SK-N-SH treated with all-trans-retinoic acid at 6 μM for 48 hours (cell line): ENCODE data around the gene ATP11A.

Experiments used
- ATAC-seq: fragments of 200-7000 bp; cut with Tn5 transposase; 3 replicates; pipeline ENCODE4 v1.9.1; 2020; ENCODE audit warnings: mild to moderate bottlenecking, moderate library complexity
- ARNTL ChIP-seq: fragments of 450-650 bp; formaldehyde crosslinking; IDR thresholded peaks from 2 replicates; pipeline ENCODE4 v1.5.0; 2020; ENCODE audit warnings: low read depth, mild to moderate bottlenecking, moderate library complexity, borderline replicate concordance
- BACH2 ChIP-seq: fragments of 250-450 bp; sonication (Bioruptor Pico); IDR thresholded peaks from 2 replicates; pipeline ENCODE4 v1.9.0; 2021; ENCODE audit warnings: mild to moderate bottlenecking, borderline replicate concordance
- CSDC2 ChIP-seq: fragments of 250-450 bp; sonication (Bioruptor Pico); IDR thresholded peaks from 2 replicates; pipeline ENCODE4 v1.5.0; 2020; ENCODE audit warnings: mild to moderate bottlenecking, moderate library complexity
- ESRRG ChIP-seq: fragments of 250-450 bp; sonication (Bioruptor Pico); IDR thresholded peaks from 2 replicates; pipeline ENCODE4 v1.6.1; 2021; ENCODE audit warnings: mild to moderate bottlenecking
- GLIS3 ChIP-seq: fragments of 250-450 bp; sonication (Bioruptor Pico); IDR thresholded peaks from 2 replicates; pipeline ENCODE4 v1.5.0; 2020; ENCODE audit warnings: mild to moderate bottlenecking, moderate library complexity
- ISL1 ChIP-seq: fragments of 250-450 bp; sonication (Bioruptor Pico); IDR thresholded peaks from 2 replicates; pipeline ENCODE4 v2.1.2; 2022; ENCODE audit warnings: mild to moderate bottlenecking, moderate library complexity
- OSR1 ChIP-seq: fragments of 250-450 bp; sonication (Bioruptor Pico); IDR thresholded peaks from 2 replicates; pipeline ENCODE4 v1.8.0; 2022; ENCODE audit warnings: moderate library complexity, mild to moderate bottlenecking, inconsistent platforms
- RARB ChIP-seq: fragments of 250-450 bp; sonication (Bioruptor Pico); IDR thresholded peaks from 2 replicates; pipeline ENCODE4 v1.8.0; 2021; ENCODE audit warnings: mild to moderate bottlenecking, moderate library complexity
- SNAI2 ChIP-seq: fragments of 250-450 bp; sonication (Bioruptor Pico); IDR thresholded peaks from 2 replicates; pipeline ENCODE4 v1.5.0; 2020; ENCODE audit warnings: mild to moderate bottlenecking, moderate library complexity
- TCF4 ChIP-seq: fragments of 250-450 bp; sonication (Bioruptor Pico); IDR thresholded peaks from 2 replicates; pipeline ENCODE4 v1.8.0; 2021; ENCODE audit warnings: mild to moderate bottlenecking, moderate library complexity, borderline replicate concordance
- TOX ChIP-seq: fragments of 250-450 bp; sonication (Bioruptor Pico); IDR thresholded peaks from 2 replicates; pipeline ENCODE4 v1.8.0; 2021; ENCODE audit warnings: mild to moderate bottlenecking, moderate library complexity, borderline replicate concordance
- ZC3H10 ChIP-seq: fragments of 250-450 bp; sonication (Bioruptor Pico); IDR thresholded peaks from 2 replicates; pipeline ENCODE4 v1.5.1; 2021; ENCODE audit warnings: mild to moderate bottlenecking, moderate library complexity
- ZFP30 ChIP-seq: fragments of 450-650 bp; formaldehyde crosslinking; IDR thresholded peaks from 2 replicates; pipeline ENCODE4 v1.5.0; 2022; ENCODE audit warnings: mild to moderate bottlenecking, moderate library complexity
- ZNF565 ChIP-seq: fragments of 450-650 bp; formaldehyde crosslinking; conservative IDR thresholded peaks from 2 replicates; pipeline ENCODE4 v1.5.0; 2020; ENCODE audit warnings: low read depth, mild to moderate bottlenecking, moderate library complexity
- ZNF70 ChIP-seq: fragments of 450-650 bp; formaldehyde crosslinking; IDR thresholded peaks from 2 replicates; pipeline ENCODE4 v1.5.0; 2020; ENCODE audit warnings: mild to moderate bottlenecking, moderate library complexity
- TF ChIP-seq, protein P1 (sequence below): fragments of 250-450 bp; sonication (Bioruptor Pico); IDR thresholded peaks from 2 replicates; pipeline ENCODE4 v1.8.0; 2021; ENCODE audit warnings: low read depth, mild to moderate bottlenecking, moderate library complexity, borderline replicate concordance
- TF ChIP-seq, protein P2 (sequence below): fragments of 250-450 bp; sonication (Bioruptor Pico); IDR thresholded peaks from 2 replicates; pipeline ENCODE4 v1.5.1; 2021; ENCODE audit warnings: mild to moderate bottlenecking, moderate library complexity
- TF ChIP-seq, protein P3 (sequence below): fragments of 250-450 bp; sonication (Bioruptor Pico); IDR thresholded peaks from 2 replicates; pipeline ENCODE4 v1.8.0; 2020; ENCODE audit warnings: mild to moderate bottlenecking, moderate library complexity, borderline replicate concordance

ATP11A gene

DNA sequence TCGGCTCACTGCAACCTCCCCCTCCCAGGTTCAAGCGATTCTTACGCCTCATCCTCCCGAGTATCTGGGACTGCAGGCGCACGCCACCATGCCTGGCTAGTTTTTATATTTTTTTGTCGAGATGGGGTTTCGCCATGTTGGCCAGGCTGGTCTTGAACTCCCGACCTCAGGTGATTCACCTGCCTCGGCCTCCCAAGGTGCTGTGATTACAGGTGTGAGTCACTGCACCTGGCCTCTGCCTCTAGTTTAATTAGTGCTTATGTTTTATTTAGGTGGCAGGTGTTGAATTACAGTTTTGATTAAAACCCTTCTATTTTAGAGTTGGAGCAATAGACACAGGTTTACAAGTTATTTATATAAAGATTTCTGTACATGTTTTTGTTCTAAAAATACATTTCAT, 42.8 kb downstream of the ATP11A start (continued):
- TF ChIP-seq, protein P1, sequence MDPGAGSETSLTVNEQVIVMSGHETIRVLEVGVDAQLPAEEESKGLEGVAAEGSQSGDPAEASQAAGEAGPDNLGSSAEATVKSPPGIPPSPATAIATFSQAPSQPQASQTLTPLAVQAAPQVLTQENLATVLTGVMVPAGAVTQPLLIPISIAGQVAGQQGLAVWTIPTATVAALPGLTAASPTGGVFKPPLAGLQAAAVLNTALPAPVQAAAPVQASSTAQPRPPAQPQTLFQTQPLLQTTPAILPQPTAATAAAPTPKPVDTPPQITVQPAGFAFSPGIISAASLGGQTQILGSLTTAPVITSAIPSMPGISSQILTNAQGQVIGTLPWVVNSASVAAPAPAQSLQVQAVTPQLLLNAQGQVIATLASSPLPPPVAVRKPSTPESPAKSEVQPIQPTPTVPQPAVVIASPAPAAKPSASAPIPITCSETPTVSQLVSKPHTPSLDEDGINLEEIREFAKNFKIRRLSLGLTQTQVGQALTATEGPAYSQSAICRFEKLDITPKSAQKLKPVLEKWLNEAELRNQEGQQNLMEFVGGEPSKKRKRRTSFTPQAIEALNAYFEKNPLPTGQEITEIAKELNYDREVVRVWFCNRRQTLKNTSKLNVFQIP (CRISPR knock-in tag) = no peak
- TF ChIP-seq ARNTL = no peak
- TF ChIP-seq BACH2 (CRISPR knock-in tag) = no peak
- no peak for TF ChIP-seq ZFP30 (CRISPR knock-in tag)
- no peak for TF ChIP-seq ZNF565 (CRISPR knock-in tag)

DNA sequence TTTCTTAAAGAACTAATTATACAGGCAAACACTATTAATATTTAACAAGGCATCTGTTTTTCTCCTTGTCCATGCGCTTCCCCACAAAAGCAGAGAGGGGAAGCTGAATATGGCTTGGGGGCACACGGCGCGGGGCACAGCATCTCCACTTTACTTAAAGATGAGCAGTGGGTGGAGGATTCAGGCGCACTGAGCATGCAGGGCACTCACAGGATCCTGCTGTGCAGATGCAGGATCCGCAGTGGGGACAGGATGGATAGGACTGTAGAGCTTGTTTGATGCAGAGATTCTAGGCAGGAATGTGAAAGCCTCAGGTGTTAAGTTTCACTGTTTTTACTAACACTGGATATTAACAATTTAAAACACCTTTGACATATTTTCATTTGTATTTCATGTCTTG, 43.3 kb downstream of the ATP11A start:
- TF ChIP-seq TOX (CRISPR knock-in tag) (no peak), OSR1 (CRISPR knock-in tag) (no peak), ZNF565 (CRISPR knock-in tag) (no peak)
- TF ChIP-seq, all 23 proteins: peak for 0
- 0 out of 3 replicates have a peak, but pooled peaks have one; percentile 9 for ATAC-seq

DNA sequence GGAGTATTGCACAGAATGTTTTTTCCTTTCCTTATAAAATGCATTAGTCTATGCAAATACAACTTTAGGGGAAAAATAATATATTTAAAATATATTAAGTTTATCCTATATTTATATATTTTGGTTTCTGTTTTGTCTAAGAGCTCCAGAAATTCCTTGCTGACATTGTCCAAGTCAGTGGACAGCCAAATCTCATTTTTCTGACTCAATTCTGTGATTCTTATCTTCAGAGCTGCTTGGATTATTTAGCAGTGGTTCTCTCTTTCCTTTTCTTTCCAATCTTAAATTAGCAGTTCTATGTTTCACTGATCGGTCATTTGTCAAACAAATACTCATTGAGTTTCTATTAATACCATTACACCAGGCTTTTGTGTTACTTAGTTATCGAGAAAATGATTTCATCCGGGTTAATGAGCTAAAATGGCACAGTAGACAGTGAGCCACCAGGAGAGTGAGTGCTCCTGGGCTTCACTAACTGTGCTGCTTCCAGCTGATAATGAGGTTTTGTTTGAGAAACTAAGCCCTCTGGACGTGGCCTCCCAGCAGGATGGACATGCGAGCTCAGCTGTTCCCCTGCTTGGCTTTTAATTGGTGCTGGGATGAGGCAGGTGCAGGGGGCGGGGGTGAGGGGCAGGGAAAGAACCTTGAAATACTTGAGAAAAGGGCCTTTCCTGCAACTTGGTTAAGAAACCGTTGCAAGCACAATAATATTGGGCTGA, 44.0 kb downstream of the ATP11A start:
- ATAC-seq = peak; percentile 58
- TF ChIP-seq, protein P2, sequence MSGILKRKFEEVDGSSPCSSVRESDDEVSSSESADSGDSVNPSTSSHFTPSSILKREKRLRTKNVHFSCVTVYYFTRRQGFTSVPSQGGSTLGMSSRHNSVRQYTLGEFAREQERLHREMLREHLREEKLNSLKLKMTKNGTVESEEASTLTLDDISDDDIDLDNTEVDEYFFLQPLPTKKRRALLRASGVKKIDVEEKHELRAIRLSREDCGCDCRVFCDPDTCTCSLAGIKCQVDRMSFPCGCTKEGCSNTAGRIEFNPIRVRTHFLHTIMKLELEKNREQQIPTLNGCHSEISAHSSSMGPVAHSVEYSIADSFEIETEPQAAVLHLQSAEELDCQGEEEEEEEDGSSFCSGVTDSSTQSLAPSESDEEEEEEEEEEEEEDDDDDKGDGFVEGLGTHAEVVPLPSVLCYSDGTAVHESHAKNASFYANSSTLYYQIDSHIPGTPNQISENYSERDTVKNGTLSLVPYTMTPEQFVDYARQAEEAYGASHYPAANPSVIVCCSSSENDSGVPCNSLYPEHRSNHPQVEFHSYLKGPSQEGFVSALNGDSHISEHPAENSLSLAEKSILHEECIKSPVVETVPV (CRISPR knock-in tag) = no peak
- no peak for TF ChIP-seq ZC3H10 (CRISPR knock-in tag)
- TF ChIP-seq ISL1 (CRISPR knock-in tag) = no peak
- TF ChIP-seq OSR1 (CRISPR knock-in tag) = no peak
- no peak for TF ChIP-seq SNAI2 (CRISPR knock-in tag)
- TF ChIP-seq, protein P3, sequence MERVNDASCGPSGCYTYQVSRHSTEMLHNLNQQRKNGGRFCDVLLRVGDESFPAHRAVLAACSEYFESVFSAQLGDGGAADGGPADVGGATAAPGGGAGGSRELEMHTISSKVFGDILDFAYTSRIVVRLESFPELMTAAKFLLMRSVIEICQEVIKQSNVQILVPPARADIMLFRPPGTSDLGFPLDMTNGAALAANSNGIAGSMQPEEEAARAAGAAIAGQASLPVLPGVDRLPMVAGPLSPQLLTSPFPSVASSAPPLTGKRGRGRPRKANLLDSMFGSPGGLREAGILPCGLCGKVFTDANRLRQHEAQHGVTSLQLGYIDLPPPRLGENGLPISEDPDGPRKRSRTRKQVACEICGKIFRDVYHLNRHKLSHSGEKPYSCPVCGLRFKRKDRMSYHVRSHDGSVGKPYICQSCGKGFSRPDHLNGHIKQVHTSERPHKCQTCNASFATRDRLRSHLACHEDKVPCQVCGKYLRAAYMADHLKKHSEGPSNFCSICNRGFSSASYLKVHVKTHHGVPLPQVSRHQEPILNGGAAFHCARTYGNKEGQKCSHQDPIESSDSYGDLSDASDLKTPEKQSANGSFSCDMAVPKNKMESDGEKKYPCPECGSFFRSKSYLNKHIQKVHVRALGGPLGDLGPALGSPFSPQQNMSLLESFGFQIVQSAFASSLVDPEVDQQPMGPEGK = no peak
- no peak for TF ChIP-seq GLIS3 (CRISPR knock-in tag)
- TF ChIP-seq ZNF70 = no peak
- no peak for TF ChIP-seq RARB
- no peak for TF ChIP-seq TOX (CRISPR knock-in tag)
- TF ChIP-seq, protein P1 (CRISPR knock-in tag) = no peak
- TF ChIP-seq ESRRG (CRISPR knock-in tag) = no peak
- no peak for TF ChIP-seq CSDC2 (CRISPR knock-in tag)
- no peak for TF ChIP-seq ZNF565 (CRISPR knock-in tag)

DNA sequence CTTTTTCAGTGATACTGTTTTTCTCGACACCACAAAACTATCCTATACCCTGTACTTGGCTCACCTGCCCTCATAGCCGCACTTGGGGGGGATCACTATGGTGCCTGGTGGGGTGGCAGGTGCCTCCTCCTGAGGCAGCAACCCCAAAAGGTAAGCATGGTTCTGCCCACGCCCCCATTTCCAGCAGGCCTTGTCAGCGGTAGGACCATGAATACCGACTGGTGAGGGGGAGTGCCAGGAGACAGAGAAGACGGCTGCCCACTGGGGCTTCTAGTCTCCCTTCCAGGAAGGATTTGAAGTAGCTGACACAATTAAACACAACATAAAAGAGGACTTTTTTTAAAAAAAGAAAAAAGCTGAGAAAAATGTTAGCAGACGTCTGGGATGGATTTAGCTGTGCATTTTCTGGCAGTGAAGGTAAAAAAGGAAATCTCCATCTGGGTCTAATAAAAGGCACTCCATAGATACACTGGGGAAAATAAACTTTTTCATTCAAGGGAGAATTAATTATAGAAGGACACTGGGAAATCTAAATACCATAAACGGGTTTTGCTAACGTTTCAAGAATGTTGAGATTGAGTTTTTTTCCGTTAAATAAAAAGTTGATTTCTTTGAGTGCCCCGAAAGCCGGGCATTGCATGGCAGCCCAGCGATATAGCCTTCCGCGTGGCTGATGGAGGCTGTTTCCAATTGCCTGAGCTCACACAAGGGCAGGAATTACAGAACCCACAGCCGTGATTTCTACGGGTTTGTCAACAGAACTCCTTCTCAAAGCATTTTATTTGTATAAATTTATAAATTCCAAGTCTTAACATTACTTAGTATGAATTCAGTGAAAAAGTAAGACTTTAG, 45.1 kb downstream of the ATP11A start:
- ATAC-seq = peak; percentile 91
- no peak for TF ChIP-seq ARNTL
- no peak for TF ChIP-seq TOX (CRISPR knock-in tag)
- no peak for TF ChIP-seq BACH2 (CRISPR knock-in tag)
- TF ChIP-seq RARB = no peak
- TF ChIP-seq TCF4 (CRISPR knock-in tag) = peak; percentile 45; the same call in 1 of the 2 replicates
- TF ChIP-seq GLIS3 (CRISPR knock-in tag) = no peak
- no peak for TF ChIP-seq SNAI2 (CRISPR knock-in tag)
- no peak for TF ChIP-seq OSR1 (CRISPR knock-in tag)
- TF ChIP-seq, all 23 proteins: peak for 1
